Activated T-cell treated with anti-CD3 and anti-CD28 coated beads, Interleukin-2, amount 50 U/mL, for 48 hours (primary cell): ENCODE data around the gene MBD5.

Experiments
- DNase-seq, 2 experiments: peaks; one replicate each; pipeline ENCODE4 v3.0.0-alpha.2; 2020

Gene MBD5

DNA sequence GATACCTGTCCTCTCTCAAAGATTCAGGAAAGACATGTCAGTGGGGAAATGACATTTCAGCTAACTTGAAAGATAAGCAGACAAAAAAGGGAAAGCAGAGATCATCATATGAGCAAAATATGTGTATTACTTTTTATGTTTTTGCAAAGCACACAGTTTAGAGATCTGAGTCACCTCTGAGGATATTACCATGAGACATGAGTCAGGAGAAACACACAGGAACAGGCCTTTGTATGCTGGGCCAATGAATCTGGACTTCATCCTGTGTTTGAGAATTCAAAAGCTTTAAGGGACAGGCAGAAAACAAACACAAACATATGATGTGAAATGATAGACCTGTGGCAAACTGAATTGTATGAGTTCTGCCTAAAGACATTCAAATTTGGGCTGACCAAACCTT is 317.6 kb downstream of the MBD5 start:
- no peak for DNase-seq

- DNase-seq: no peak
These were observed 321.2 kb downstream of the MBD5 start for GRCh38 chr2:148342086-148342485.

DNA sequence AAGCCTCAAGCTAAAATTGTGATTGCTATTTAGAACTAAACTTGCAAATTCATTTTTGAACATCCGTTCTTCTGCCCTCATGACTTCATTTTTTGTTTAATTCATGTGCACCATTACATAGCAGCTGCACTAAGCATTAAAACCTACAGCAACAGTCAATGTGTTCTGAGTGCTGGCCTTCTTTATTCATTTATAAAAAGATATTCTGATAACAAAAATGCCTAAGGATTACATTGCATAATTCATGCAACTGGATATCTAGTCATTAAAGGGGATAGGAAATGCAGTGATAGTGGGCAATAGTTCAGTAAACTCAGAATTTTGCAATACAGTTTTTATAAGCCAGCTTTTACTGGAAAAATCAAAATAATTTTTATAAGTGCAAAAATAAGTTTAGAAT is 329.3 kb downstream of the MBD5 start:
- no peak for DNase-seq

GRCh38 chr2:148351437-148352143 is 330.7 kb downstream of the MBD5 start:
- no peak for DNase-seq

GRCh38 chr2:148358375-148358774 is 337.5 kb downstream of the MBD5 start:
- DNase-seq: no peak

DNA sequence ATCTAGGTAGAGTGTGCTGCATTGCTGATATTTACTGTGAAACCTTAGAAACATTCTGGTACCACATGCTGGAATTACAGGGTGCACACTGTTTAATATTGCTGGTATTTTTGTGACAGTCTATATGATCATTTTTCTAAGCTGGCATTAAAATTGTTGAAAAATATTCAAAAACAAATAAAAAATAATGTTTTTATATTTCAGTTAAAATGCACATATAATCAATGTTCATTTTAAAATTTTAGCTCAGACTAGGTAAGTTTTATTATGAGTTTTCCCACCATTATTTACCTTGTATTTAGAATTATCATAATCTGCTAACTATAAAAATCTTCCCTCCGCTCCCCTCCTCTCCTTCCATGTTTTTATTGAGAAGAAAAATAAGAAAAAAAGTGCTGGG is 339.8 kb downstream of the MBD5 start:
- no peak for DNase-seq

GRCh38 chr2:148362144-148362796 is 341.4 kb downstream of the MBD5 start:
- no peak for DNase-seq

DNA sequence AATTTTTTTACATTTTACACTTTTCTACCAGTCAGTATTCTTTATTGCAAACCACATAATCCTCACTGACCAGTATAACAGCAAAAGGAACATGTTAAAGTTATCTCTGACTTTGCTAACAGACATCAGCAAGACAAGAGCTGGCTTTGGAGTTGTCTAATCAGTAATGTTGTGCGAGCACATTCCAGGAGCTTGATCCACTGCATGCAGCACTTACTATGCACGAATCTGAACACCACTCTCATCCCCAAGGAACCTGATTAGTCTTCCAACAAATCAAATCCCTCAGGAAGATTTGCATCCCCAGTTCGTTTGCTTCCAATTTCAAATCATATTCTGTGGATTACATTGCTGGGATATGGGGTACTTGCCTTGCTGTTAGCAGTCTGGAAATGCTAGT is 354.3 kb downstream of the MBD5 start:
- DNase-seq: no peak

- DNase-seq: no peak
These were observed 370.4 kb downstream of the MBD5 start for GRCh38 chr2:148391324-148391723.

DNA sequence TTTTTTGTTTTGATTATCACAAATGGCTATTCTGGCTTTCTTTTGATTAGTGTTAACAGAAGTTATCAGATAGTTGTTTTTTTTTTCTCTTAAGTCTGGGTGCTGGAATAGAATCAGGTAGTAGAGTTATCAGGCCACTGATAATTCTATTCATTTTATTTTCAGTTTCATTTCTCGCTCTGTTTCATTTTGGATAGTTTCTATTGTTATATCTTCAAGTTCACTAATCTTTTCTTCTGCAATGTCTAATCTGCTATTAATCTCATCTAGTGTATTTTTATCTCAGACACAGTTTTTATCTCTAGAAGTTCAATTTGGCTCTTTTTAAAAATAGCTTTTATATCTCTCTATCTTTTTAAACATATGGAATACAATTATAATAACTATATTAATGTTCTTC is 381.9 kb downstream of the MBD5 start:
- no peak for DNase-seq

DNA sequence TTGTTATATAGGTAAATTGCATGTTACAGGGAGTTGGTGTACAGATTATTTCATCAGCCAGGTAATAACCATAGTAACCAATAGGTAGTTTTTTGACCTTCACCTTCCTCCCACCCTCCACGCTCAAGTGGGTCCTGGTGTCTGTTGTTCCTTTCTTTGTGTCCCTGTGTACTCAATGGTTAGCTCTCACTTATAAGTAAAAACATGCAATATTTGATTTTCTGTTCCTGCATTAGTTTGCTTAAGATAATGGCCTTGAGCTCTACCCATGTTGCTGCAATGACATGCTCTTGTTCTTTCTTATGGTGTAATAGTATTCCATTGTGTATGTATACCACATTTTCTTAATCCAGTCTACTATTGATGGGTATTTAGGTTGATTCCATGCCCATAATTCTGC is 390.0 kb downstream of the MBD5 start:
- DNase-seq: no peak

DNA sequence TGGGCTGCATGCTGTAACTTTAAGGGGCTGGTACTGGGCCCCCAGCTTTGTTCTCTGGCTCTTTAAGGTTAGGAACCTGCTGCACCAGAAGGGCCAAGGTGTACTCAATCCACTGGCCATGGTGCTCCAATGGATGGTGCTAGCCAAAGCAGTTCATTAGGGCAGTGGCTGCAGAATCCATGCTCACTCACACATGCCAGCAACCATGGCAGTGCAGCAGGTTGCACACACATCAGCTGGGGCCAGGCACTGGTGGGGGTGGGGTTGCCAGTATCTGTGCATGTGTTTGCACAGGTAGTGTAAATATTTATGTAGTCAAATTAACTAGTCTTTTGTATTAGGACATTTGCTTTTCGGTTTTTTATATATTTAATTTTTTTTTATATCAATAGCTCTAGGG is 395.4 kb downstream of the MBD5 start:
- no peak for DNase-seq

DNA sequence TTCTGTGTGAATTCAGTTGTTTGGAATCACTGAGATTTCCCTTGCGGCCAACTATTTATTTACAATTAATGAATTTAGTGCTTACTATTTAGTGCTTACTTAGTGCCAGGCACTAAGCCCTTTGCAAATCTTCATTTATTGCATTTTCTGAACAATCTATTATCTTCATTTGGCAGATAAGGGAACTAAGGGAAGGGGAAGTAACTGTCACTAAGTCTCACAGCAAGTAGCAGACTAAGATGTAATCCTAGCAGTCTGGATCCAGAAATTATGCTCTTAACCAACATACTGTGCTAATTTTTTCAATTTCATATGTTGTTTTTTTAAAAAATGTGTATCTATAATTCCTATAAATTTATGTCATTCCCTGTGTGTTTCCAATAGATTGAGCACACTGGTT is 409.2 kb downstream of the MBD5 start:
- no peak for DNase-seq

- DNase-seq: no peak
These were observed 427.0 kb downstream of the MBD5 start for GRCh38 chr2:148447877-148448276.

GRCh38 chr2:148450531-148450930 is 429.6 kb downstream of the MBD5 start:
- DNase-seq: no peak

DNA sequence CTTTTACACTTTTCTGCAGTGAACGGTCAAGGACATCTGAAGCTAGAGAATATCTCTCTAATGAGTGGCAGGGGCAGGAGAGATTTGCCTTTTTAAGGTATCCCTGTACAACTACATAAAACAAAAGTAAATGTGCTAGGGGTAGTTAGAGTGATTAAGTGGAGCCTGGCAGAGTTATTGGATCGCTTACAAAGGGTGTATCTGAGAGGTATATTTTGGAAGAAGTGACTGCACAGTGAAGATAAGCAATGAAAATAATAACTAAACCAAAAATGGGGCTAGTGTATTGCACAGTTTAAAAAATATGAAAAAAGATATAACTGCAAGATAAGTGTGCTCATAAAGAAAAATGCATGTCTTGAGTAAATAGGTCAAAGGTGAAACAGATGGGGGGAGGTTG is 430.2 kb downstream of the MBD5 start:
- DNase-seq: no peak

DNA sequence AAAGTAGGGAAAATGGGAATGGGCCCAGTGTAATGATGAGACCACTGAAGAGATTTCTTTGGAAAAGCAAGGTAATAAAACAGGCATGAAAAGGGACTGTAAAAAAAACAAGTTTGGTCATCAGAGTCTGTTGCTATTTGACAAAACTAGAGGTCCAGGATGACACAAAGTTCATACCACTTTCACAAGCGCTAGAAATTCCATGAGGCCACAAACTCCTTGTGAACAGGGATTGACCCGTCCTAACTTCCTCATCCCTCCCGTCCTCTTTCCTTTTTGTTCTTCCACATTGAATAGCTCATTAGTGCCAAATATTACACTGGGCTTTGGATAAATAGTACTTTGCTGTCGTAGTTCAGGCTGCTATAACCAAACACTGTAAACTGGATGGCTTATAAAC is 434.9 kb downstream of the MBD5 start:
- DNase-seq: no peak

DNA sequence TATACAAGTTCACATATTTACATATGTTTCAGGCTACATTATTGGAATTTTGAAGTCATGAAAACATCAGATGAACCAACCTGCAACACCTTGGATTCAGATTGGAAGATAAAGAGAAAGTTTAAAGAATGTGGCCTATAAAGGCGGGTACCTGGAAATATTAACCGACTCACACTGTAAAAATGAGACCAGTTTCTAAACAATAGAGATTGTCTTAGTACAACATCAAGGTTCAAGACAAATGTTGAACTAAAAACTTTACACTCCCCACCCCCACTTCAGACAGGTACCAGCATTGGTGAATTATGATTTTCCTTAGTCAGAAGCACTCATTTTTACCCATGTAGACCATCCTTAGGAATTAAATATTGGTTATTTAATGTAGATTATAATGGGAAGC is 437.3 kb downstream of the MBD5 start:
- no peak for DNase-seq

DNA sequence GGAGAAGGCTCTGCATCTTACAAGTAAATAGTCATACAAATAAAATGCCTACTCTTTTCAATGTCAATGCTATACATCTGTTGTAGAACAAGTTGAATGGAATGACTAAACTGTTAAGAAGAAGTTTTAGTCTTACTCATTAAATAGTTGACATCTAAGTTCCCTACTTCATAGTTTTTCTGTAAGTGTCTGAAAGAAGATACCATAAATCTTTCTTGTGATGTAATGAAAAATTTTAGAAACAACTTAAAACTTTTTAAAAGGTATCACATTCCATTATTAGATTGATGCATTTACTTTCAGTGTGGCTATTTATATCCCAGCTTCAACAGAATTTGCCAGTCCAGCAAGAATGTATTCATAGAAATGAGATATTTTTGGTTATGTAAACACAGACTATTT is 438.5 kb downstream of the MBD5 start:
- DNase-seq: no peak

- DNase-seq: no peak
These were observed 441.0 kb downstream of the MBD5 start for GRCh38 chr2:148461876-148462275.

GRCh38 chr2:148475626-148476025 is 454.7 kb downstream of the MBD5 start:
- no peak for DNase-seq

GRCh38 chr2:148479398-148479797 is 458.5 kb downstream of the MBD5 start:
- no peak for DNase-seq

GRCh38 chr2:148483665-148484064 is 462.8 kb downstream of the MBD5 start:
- no peak for DNase-seq

DNA sequence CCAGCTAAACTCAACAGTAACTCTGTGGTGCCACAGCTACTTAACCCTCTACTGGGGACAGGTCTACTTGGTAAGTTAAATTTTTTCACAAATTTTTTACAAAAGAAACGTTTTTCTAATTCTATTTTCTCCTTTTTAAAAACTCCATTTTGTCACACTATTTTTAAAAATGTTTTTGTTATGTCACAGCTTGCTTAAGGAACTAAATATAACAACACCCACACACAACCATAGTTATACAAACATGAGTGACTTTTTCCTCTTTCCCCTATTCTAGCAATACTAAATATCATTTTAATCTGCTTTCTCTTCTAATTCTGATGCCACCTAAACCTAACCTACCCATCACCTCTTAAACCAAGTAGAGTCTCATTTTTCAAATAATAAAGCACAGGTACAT is 463.2 kb downstream of the MBD5 start:
- DNase-seq: no peak

DNA sequence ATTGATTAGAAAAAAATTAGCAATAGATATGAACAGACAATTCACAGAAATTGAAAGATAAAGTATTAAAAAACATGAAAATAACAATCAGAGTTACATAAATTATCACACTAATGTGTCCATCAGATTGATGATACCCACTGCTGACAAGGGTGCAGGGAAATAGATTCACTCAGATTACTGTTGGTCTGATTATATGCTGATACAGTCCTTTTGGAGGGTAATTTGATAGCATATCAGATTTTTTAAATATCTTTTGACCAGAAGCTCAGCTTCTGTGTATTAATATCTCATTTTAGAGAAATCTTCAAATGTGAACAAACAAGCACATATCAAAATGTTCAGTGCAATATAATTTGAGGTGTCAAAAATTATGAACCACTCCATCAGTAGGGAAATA is 465.8 kb downstream of the MBD5 start:
- no peak for DNase-seq
